ENCODE results near the gene STX5.
"Not testable (repeated sequence)": the region's sequence is repeated elsewhere in the genome, so short reads cannot be mapped to it uniquely, and the experiment has no call there.

The STX5 gene

DNA sequence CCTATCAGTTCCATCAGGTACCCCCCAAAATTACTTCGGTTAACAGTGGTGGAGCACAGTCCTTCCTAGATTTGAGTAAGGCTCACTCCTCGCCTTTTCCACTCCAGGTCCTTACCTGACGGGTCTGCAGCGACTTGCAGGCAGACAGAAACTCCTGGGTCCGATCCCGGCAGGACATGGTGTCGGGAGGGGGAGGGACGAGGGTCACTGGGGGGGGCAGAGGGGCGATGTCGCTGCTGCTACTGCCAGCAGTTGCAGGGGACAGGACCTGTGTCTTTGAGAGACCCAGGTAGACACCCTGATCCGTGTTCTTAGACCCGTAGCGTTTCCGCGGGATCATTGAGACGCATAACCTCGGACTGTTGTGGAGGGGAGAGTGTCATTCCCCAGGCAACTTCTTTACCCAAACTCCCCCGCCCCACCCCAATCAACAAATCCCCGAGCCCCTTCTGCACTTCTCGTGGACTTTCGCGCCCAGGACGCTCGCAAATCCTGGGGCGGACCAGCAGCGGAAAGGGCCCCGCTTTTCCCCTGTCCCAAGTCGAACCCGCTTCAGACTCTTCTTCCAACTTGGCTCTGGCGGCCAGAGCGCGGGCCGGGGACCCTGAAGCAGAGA, 839 bp downstream of the STX5 start:
- no peak for DNase-seq (ENCODE audit: low spot score)

DNA sequence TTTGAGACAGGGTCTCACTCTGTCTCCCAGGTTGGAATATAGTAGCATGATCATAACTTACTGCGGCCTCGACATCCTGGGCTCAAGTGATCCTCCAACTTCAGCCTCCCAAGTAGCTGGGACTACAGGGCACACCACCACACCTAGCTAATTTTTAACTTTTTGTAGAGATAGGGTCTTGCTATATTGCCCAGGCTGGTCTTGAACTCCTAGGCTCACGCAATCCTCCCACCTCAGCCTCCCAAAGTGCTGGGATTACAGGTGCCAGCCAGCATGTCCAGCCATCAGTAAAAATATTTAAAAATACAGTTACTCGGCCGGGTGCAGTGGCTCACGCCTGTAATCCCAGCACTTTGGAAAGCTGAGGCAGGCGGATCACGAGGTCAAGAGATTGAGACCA, 3.7 kb downstream of the STX5 start:
- not testable (repeated sequence) for DNase-seq (ENCODE audit: low spot score)

DNA sequence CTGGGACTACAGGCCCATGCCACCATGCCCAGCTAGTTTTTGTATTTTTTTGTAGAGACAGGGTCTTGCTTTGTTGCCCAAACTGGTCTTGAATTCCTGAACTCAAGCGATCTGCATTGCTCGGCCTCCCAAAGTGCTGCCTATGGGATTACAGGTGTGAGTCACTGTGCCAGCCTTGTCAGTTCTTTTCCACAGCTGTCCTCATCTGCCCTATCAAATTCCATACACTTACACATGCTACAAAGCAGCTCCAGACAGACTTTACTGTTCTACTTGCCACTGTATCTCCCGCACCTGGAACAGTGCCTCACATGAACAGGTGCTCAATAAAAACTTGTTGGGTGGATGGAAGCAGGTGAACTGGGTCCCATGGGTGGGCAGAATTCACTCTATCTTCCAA, 8.2 kb downstream of the STX5 start:
- no peak for DNase-seq (ENCODE audit: low spot score)

DNA sequence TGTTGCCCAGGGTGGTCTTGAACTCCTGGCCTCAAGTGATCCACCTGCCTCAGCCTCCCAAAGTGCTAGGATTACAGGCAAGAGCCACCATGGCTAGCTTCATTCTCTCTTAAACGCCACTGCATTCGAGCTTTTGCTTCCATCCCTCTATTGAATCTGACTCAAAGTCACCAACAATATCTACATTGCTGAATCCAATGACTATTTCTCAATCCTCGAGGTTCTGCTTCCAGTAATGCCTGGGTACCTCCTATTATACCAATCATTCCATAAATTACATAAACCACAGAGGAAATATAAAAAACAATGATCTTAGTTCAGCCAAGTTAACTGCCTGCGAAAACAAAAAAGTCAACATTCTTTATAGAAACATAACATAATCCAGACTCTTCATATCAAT, 14.7 kb downstream of the STX5 start:
- no peak for DNase-seq (ENCODE audit: low spot score)

DNA sequence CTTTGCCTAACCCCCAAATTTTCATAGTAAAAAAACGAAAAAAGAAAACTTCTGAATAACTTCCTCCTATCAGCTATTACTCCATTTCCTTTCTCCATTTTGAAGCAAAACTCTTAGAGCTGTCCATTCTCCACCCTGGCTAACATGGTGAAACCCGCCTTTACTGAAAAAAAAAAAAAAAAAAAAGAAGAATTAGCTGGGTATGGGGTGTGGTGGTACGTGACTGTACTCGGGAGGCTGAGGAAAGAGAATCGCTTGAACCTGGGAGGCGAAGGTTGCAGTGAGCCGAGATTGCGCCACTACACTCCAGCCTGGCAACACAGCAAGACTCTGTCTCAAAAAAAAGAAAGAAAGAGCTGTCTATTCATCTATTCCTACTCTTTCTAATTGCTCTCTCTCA, 15.3 kb downstream of the STX5 start:
- no peak for DNase-seq (ENCODE audit: low spot score)

DNA sequence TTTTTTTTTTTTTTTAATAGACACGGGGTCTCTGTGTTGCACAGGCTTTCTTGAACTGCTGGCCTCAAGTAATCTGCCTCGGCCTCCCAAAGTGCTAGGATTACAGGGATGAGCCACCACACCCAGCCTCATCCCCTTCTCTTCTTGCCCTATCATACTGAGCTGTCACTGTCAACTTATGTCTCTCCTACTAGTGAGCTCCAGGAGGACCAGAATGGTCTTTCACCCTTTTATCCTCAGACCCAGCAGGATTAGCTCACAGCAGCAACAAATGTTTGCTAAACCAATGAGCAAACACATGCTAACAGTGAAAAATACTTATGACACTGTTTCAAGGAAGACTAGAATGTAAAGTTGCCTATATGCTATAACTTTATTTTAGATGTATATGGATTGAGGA, 20.2 kb downstream of the STX5 start:
- DNase-seq (ENCODE audit: low spot score): no peak

DNA sequence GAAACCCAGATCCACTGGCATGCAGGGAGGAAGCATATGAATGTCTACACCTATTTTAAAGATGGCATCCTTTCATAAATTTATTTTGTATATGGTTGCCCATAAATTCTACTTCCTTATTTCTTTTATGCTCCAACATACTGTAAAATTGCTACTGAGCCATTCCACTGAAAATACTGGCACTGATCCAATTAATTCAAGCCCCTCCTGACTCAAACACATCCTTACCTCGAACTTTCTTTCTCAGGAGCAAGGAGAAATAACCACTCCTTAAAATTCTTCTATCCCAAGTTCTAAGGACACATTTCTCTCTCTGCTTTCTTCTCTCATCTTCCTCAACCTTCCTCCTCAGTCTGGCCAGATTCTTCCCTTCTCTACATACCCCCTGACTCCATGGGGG, 21.1 kb downstream of the STX5 start:
- DNase-seq (ENCODE audit: low spot score): no peak

DNA sequence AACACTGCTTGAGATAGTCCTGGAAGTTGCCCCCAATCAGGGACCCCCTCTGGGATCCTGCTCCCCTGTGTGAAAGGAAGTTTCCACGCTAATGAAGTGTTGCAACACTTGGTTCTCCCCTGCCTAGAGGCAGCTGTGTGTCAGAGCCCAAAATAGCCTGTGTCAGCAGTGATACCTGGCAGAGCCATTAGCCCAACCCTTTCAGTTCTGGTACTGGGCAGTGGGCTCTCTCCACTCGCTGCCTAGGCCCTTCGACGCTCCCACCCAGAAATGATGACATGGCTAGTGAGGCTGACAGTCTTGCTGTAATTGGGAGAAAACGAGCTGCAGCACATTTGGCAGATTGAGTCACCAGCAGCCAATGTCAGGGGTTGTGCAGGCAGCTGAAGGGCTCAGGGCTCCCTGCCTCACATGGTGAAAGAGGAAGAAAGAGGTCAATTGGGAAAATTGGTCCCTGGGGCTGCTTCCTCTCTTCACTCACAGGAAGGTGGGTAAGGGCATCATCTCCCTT, 25.2 kb downstream of the STX5 start:
- no peak for DNase-seq (ENCODE audit: low spot score)

DNA sequence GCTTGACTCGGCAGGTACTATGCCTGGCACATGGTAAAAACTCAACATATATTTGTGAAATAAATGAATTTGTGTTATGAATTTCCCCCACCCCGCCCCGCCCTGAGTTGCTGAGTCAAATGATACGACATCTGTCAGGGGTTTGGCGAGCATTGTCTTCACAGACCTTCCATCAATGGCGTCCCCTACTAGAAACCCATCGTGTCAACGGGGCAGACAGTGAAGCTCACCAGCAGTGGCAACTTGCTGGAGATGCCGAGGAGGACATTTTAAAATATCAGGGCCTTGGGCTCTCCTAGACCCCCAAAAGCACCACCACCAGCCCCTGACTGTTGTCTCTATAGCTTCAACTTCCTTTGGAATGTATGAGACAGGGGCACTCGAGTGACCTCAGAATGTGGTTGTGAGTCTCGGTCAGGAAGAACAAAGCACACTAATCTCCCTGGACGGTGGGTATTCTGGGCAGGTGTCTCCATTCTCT, 25.9 kb downstream of the STX5 start:
- DNase-seq (ENCODE audit: low spot score): no peak

DNA sequence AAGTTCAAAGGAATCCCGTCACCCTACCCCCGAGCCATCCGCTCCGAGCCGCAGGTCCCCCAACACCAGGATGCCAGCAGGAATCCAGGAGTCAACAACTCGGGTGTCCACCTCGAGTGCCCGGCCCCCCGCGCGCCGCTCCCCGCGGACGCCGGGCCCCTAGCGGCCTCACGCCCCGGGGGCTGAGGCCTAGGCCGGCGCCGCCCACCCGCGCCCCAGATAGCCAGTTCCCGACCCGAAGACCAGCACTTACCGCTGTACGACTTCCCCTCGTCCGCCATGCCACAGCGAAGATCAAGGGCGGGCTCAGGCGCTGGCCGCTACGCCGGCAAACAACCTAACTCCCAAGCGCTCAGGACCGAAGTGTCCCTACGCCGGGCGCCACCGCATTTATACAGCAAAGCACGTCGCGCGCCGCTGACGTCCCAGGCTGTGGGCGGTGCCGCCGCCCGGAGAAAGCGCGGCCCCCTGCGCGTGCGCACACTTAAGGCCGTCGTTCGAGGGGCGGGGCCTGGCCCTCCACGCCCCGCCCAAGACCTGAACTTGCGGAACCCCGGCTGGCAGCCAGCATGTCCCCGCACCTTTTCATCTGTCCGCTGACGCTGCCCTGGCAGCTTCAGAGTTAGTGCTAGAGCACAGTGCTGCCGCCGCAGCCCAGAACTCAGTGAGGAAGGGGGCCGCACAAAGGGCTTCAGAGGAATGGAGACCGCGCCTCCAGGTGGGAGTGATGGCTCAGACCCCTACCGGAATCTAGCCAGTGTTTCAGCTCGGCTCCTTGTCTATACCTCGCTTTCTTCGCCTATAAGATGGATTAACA, 26.6 kb downstream of the STX5 start, which contains the start of gene NXF1:
Gene NXF1, minus strand, starts transcription at position 365 of the 817 bp plus-strand sequence. Its CDS starts 84 bp downstream, at position 281.
- DNase-seq (ENCODE audit: low spot score): peak; percentile 98

DNA sequence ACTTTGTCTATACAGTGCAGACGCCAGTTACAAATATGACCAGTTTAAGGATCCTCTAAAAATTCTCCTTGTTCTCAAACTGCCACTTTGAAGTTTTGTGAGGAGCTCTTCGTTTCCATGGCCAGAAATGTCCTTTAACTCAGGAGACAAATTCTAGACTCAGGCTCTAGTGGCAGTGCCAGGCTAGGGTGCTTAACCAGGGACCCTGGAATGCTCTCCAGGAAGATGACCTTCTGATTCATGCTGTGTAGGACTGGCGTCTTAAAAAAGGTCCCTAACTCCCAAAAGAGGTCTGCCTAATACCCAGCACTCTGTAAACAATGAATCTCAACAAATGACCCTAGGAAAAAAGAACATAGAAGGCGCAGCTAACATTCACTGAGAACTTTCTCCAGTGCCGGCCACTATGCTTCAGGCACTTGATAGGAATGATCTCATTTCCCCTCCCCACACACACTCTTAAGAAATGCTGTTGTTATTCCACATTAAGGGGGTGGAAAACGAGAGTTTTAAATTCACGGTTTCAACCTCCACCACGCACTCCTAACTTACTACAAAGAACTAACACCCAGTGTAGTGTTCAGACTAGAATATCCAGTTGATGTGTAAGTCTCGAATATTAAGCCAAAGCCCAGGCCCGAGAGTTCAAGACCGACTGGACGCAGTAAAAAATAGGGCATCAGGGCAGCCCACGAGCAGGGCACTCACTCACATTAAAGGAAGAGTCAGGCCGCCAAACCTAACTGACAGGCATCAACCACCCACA, 27.4 kb downstream of the STX5 start:
- peak; percentile 20 for DNase-seq (ENCODE audit: low spot score)

DNA sequence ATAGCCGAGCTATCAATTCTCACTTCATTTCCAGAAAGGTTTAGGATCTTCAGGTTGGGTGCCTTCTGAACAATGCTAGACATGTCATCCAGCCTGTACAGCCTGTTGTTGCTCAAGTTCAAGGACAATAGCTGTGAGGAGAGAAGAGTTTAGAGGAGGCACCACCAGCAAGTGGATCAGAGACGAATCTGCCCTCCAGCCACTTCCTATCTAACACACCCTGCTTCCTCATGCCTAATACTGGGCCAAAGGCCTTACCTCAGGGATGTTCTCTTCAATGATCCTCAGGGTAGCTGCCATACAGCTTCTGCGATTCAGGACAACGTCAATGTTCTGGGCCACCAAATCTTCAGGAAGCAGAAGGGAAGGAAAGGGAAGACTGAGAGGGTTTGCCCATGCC, 30.8 kb downstream of the STX5 start:
- no peak for DNase-seq (ENCODE audit: low spot score)

DNA sequence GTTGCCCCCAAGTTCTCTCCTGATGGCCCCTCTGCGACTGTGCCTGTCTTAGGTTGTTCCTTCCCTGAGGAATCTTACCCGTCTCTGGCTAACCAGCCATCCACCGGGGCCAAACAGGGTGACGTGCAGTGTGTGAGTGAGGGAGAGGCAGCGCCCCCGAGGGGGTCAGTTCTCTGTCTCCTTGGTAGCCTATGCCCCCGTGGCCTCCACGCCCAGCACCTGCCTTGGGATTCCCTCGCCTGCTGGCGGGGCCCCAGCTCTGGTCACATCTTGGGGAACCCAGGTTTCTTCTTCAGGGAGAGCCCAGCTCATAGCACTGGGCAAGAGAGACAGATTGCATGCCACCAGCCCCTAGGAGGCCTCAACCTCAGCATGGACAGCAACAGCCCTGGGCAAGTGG, 32.4 kb downstream of the STX5 start:
- no peak for DNase-seq (ENCODE audit: low spot score)

DNA sequence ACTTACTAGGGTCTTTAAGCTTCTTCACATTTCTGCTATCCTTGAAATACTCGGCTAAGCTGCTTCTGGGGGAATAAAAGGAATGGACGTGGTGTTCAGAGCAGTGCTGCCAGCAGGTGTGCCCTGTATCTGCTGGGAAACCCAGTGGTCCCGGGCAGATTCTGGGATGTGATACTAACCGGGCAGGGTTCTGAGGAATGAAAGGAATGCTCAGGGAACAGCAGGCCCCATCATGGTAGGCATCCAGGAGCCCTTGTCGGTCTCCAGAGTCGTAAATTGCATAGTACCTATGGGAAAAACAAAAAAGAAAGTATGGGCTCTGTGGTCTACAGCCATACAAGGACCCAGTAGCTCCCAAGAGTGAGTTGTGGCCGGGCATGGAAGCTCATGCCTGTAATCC, 35.6 kb downstream of the STX5 start:
- no peak for DNase-seq (ENCODE audit: low spot score)

DNA sequence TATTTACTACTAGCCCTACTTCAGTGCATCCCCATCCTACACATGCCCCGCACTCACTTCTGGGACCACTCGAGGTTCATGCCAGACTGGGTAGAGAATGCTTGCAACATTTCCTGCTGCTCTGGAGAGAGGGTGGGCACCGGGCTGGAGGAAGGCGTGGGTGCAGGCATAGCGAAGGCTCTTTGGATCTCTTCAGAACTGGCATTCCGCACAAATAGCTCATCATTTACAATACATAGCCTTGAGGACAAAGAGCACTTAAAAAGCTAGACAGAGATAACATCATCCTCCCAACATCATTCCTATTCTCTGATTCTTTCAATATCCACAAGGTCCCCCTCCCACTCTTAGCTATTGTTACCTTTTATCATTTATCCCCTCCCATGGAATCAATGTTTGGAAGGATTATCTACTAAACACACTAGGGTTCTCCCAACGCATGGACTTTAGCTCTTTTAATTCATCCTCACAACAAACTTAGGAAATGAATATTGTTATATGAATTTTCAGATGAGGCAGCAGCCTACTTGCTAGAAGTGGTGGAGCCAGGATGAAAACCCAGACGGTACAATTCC, 37.6 kb downstream of the STX5 start:
- no peak for DNase-seq (ENCODE audit: low spot score)

DNA sequence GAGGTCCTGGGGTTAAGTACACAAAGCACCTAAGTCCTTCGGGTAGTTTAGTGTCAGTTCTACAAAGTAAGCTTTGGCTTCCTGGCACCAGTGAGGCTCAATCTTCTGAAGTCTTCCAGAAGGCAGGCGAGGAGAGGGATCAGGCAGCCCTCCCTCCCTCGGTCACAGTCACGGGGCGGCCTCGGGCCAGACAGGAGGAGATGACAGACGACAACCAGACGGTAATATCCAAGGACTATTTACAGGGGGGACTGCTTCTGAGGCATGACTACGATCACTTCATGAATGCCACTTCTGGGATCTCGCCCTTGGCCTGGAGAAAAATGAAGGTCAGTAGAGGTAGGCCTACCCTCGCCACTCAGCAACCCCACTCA, 39.7 kb downstream of the STX5 start:
- no peak for DNase-seq (ENCODE audit: low spot score)

DNA sequence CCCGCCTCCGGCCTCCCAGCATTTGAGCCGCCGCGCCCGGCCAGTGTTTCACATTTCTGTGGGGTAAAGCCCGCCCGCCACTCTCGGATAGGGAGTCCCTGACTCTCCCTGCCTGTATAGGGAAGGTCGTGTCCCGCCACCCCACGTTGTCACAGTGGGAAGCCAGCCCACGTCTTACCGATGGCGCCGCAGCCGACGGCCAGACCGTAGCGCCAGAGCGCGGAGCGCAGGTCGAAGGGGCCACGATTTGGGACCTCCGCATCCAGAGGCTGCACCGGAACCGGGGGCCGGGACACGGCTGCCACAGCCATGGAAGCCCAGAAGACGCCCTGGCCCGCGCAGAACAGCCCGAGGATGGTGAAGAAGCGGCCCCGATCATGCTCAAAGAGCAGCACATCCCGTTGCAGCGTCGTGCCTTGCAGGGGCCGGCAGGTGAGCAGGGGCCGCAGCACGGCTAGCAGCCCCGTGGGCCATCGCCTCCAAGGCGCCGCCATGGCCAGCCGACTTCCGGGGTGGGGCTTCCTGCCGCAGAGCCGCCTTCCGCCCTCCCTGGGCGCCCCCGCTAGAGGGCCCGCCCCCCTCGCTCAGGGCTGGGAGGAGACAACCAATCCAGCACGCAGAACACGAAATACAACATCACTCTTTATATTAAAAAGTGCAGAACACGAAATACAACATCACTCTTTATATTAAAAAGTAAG, 40.2 kb downstream of the STX5 start, which contains the start of gene TMEM223:
Gene TMEM223, minus strand, starts transcription at position 506 of the 701 bp plus-strand sequence. Its CDS starts 12 bp downstream, at position 494.
- peak; percentile 90 for DNase-seq (ENCODE audit: low spot score)

DNA sequence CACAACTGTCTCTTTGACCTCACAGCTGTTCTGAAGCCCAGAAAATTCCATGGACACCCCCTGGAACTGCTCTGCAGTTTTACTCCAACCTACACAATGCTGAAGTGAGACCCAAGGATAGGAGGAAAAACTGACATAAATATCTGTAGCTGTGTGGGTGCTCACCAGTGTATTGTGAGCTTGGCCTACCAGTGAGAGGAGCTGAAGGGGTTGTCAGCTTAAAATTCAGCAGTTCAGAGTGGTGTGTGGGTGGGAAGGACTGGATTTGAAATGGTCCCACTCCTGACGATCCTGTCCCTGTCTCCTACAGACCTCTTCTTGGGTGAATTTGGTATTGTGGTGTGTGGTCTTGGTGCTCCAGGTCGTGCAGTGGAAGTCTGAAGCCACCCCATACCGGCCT, 42.3 kb downstream of the STX5 start:
- DNase-seq (ENCODE audit: low spot score): no peak

DNA sequence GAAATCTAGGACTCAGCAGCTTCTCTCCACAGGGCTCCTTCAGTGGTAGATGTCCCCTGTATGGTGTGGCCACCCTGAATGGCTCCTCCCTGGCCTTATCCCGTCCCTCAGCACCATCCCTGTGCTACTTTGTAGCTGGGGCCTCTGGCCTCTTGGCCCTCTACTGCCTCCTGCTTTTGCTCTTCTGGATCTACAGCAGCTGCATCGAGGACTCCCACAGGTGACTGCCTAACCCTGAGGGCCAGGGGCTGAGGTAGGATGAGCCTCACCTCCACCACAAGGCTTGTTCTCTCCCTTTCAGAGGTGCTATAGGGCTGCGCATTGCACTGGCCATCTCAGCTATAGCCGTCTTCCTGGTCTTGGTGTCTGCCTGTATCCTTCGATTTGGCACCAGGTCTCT, 42.9 kb downstream of the STX5 start:
- no peak for DNase-seq (ENCODE audit: low spot score)

DNA sequence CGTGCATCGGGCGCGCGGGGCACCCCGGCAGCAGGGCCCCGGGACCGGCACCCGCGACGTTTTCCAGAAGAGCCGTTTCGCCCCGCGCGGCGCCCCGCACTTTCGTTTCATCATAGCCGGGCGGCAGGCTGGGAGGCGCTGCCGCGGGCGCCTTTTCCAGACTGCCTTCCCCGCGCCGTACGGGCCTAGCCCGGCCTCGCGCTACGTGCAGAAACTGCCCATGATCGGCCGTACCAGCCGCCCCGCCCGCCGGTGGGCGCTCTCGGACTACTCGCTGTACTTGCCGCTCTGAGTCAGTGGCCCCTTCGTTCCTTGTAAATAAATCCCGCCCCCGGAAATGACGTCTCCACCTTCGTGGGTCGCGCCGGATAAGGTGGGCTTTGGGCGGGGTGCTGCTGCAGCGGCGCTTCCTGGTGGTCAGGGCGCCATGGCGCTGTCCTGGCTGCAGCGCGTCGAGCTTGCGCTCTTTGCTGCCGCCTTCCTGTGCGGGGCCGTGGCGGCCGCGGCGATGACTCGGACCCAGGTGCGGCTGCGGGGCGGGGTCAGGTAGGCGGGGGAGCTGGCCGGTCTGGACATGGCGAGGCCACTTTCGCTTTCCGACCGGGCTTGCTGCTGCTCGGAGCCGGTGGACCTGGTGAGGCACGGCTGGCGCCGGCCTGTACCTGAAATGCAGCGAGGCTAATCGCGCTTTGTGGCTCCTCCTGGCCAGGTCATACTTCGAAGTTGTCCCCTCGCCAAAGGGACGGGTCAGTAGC, 44.7 kb downstream of the STX5 start, which contains the start of gene TMEM179B:
Gene TMEM179B, plus strand, starts transcription at position 398 of the 755 bp plus-strand sequence. Its CDS starts 30 bp downstream, at position 428.
- peak; percentile 99 for DNase-seq (ENCODE audit: low spot score)
